Heart left ventricle (tissue), 13 donors: ENCODE results near the gene OLIG1.

Experiments used
- POLR2A ChIP-seq, 2 donors: fragments of 450-650 bp; IDR thresholded peaks; one replicate each; pipeline ENCODE4 v1.6.1; 2017; ENCODE audit warnings: antibody characterized with exemption in 2 of 2, mild to moderate bottlenecking in 2 of 2, moderate library complexity in 2 of 2
- TF ChIP-seq, protein P1 (sequence below), 12 donors: fragments of 200-600 bp; sonication (generic) in 4 of 12; IDR thresholded peaks; one replicate each; pipeline versions ENCODE4 v1.5.0 to v1.8.0; 2018 to 2022; ENCODE audit warnings: antibody characterized with exemption in 12 of 12, mild to moderate bottlenecking in 5 of 12
- donor health status: ischemic (EF 13 %, LVEDD 7.1; RV severe dilation, severe dysfunction).
- donor health status: DM: no; HTN: yes; CAD: no.
- donor health status: DM: no; HTN: no; CAD: no.
- donor health status: ischemic (EF 25% LVEDD 6.9; RV normal size, moderate dysfunction).
- donor health status: ischemic (EF 25% LVEDD 5.7; RV mildly dilated, moderate dysfunction).
- donor health status: ischemic (EF 35%, LVEDD 5.7; RV mildly dilated, moderate dysfunction).
- donor health status: nonischemic (EF 11% LVEDD 7.7; RV severe dilation, severe dysfunction).
- donor health status: DM: yes; HTN: yes; CAD: no.
- donor health status: PGD.
- donor health status: ischemic (EF 29% LVEDD 5.4; RV normal size, mild dysfunction).
- donor health status: nonischemic (EF 23%, LVEDD 6.1; RV moderate dilation, normal function).

DNA sequence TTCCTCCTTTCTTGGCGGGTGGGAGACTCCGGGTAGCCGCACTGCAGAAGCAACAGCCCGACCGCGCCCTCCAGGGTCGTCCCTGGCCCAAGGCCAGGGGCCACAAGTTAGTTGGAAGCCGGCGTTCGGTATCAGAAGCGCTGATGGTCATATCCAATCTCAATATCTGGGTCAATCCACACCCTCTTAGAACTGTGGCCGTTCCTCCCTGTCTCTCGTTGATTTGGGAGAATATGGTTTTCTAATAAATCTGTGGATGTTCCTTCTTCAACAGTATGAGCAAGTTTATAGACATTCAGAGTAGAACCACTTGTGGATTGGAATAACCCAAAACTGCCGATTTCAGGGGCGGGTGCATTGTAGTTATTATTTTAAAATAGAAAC is 41.7 kb upstream of the OLIG1 start:
- TF ChIP-seq, protein P1, sequence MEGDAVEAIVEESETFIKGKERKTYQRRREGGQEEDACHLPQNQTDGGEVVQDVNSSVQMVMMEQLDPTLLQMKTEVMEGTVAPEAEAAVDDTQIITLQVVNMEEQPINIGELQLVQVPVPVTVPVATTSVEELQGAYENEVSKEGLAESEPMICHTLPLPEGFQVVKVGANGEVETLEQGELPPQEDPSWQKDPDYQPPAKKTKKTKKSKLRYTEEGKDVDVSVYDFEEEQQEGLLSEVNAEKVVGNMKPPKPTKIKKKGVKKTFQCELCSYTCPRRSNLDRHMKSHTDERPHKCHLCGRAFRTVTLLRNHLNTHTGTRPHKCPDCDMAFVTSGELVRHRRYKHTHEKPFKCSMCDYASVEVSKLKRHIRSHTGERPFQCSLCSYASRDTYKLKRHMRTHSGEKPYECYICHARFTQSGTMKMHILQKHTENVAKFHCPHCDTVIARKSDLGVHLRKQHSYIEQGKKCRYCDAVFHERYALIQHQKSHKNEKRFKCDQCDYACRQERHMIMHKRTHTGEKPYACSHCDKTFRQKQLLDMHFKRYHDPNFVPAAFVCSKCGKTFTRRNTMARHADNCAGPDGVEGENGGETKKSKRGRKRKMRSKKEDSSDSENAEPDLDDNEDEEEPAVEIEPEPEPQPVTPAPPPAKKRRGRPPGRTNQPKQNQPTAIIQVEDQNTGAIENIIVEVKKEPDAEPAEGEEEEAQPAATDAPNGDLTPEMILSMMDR (IDR thresholded peaks at IDR 0.05) = no peak
- TF ChIP-seq POLR2A (IDR thresholded peaks at IDR 0.05) = no peak
